GM12878 (cell line): Measurements from ENCODE around the gene TCF20. TPM values are rescaled to one million over a fixed set of nuclear protein-coding genes. Genes with fewer than 3 reads are reported as not detected.

Source experiments
- ATAC-seq: fragments of 200-7000 bp; cut with Tn5 transposase; 3 replicates; pipeline ENCODE4 v1.9.1; 2020; ENCODE audit warnings: mild to moderate bottlenecking, moderate library complexity
- BruUV-seq: library from RNA; stranded (reverse); fragments of 400-500 nt; replicated peaks from 2 replicates; lab custom pipeline; 2021; lab: Mats Ljungman, UMichigan
- CTCF ChIA-PET: fragments of 300-600 bp; sonication (Branson Sonifier 250); formaldehyde crosslinking; extraction: SDS; loops from one replicate; lab custom pipeline; 2021; ENCODE audit warnings: inconsistent platforms; lab: Yijun Ruan, JAX
- POLR2A ChIA-PET: fragments of 350-600 bp; formaldehyde crosslinking; extraction: SDS; loops from one replicate; lab custom pipeline; 2021; ENCODE audit warnings: inconsistent platforms; lab: Charles Lee
- RAD21 ChIA-PET: fragments of 300-600 bp; sonication (Branson Sonifier 250); formaldehyde crosslinking; loops from one replicate; lab custom pipeline; 2023; ENCODE audit warnings: antibody characterized with exemption; ENCODE audit not compliant: unreplicated experiment; lab: Charles Lee
- SMC1A ChIA-PET: fragments of 300-600 bp; sonication (Branson Sonifier 250); formaldehyde crosslinking; loops from one replicate; lab custom pipeline; 2023; ENCODE audit not compliant: unreplicated experiment, uncharacterized antibody; lab: Charles Lee
- DNase-seq: peaks from one replicate; pipeline ENCODE4 v3.0.0-alpha.2; 2011; ENCODE audit warnings: low read depth, low spot score
- FAIRE-seq: peaks from 3 replicates; lab custom pipeline; 2011; peaks lifted over from hg19 to GRCh38; lab: Jason Lieb, UNC
- H2AFZ ChIP-seq: 2 replicates; pipeline ENCODE4 v1.6.0; 2011; ENCODE audit warnings: low read depth, low read length, control low read depth; ENCODE audit not compliant: control insufficient read depth
- H3K27ac ChIP-seq: 2 replicates; pipeline ENCODE4 v1.5.1; 2011; ENCODE audit warnings: control low read depth; ENCODE audit not compliant: control insufficient read depth, insufficient read depth
- H3K27me3 ChIP-seq, 2 experiments: replicated peaks in 1 of 2; 2 replicates each; pipeline versions ENCODE4 v1.6.0 to v1.6.1; 2011; ENCODE audit warnings: low read length in 1 of 2; ENCODE audit not compliant: control insufficient read depth in 2 of 2, insufficient read depth in 2 of 2
- H3K36me3 ChIP-seq, 2 experiments: 2 replicates each; pipeline ENCODE4 v1.5.1; 2011; ENCODE audit warnings: low read length in 1 of 2; ENCODE audit not compliant: control insufficient read depth in 2 of 2, insufficient read depth in 2 of 2
- H3K4me1 ChIP-seq: 2 replicates; pipeline ENCODE4 v1.6.1; 2011; ENCODE audit warnings: mild to moderate bottlenecking, low read length, moderate library complexity, mixed read lengths; ENCODE audit not compliant: control insufficient read depth, insufficient read depth
- H3K4me2 ChIP-seq: 2 replicates; pipeline ENCODE4 v1.6.0; 2011; ENCODE audit warnings: control low read depth; ENCODE audit not compliant: control insufficient read depth, insufficient read depth
- H3K4me3 ChIP-seq: fragments of 200-600 bp; sonication (generic); 2 replicates; pipeline ENCODE4 v1.5.1; 2016
- H3K79me2 ChIP-seq: 2 replicates; pipeline ENCODE4 v1.6.0; 2011; ENCODE audit warnings: low read length; ENCODE audit not compliant: control insufficient read depth, insufficient read depth
- H3K9ac ChIP-seq: 2 replicates; pipeline ENCODE4 v1.8.0; 2011; ENCODE audit warnings: low read length, control low read depth, mixed read lengths; ENCODE audit not compliant: control insufficient read depth, insufficient read depth
- H3K9me3 ChIP-seq: replicated peaks from 3 replicates; pipeline ENCODE4 v1.5.1; 2011; ENCODE audit warnings: mild to moderate bottlenecking, low read length; ENCODE audit not compliant: control insufficient read depth, insufficient read depth
- H4K20me1 ChIP-seq: 2 replicates; pipeline ENCODE4 v1.6.0; 2011; ENCODE audit not compliant: control insufficient read depth, insufficient read depth
- ATF2 ChIP-seq: IDR thresholded peaks from 2 replicates; pipeline ENCODE4 v1.6.1; 2012; ENCODE audit warnings: low read length, inconsistent platforms
- CHD4 ChIP-seq: fragments of 200-600 bp; sonication (generic); IDR thresholded peaks from 2 replicates; pipeline ENCODE4 v1.6.1; 2016; ENCODE audit warnings: mild to moderate bottlenecking
- JUND ChIP-seq: IDR thresholded peaks from 2 replicates; pipeline ENCODE4 v1.6.1; 2012; ENCODE audit warnings: low read depth, mild to moderate bottlenecking, low read length, improper control_type of control experiment, moderate library complexity
- KLF5 ChIP-seq: fragments of 450-650 bp; IDR thresholded peaks from 2 replicates; pipeline ENCODE4 v1.6.1; 2014; ENCODE audit warnings: mild to moderate bottlenecking; ENCODE audit not compliant: partially characterized antibody
- PAX8 ChIP-seq: fragments of 450-650 bp; IDR thresholded peaks from 2 replicates; pipeline ENCODE4 v1.6.1; 2017; ENCODE audit warnings: mild to moderate bottlenecking, moderate library complexity
- SP1 ChIP-seq: IDR thresholded peaks from one replicate; pipeline ENCODE4 v1.6.1; 2011; ENCODE audit warnings: low read depth, low read length
- SREBF1 ChIP-seq: IDR thresholded peaks from 2 replicates; pipeline ENCODE4 v1.6.1; 2012; ENCODE audit warnings: mild to moderate bottlenecking, low read length
- TAF1 ChIP-seq: IDR thresholded peaks from 2 replicates; pipeline ENCODE4 v1.6.1; 2011; ENCODE audit warnings: mild to moderate bottlenecking, low read depth, low read length, borderline replicate concordance
- TCF12 ChIP-seq: IDR thresholded peaks from 2 replicates; pipeline ENCODE4 v1.6.1; 2011; ENCODE audit warnings: low read depth, mild to moderate bottlenecking, low read length
- WGBS: methylation state at CpG from one replicate; pipeline ENCODE4 v1.1.6; 2016; ENCODE audit warnings: low lambda C conversion rate; ENCODE audit not compliant: insufficient replicate concordance, insufficient coverage; ENCODE audit errors: missing lambda C conversion rate; 5-methylcytosine and 5-hydroxymethylcytosine counted together
- in situ Hi-C: fragments of 300-500 bp; cut with MboI; formaldehyde crosslinking; loops from 9 replicates; pipeline ENCODE4 v1.14.3; 2018; ENCODE audit warnings: mixed read lengths
- intact Hi-C: fragments of 100-400 bp; cut with micrococcal nuclease; formaldehyde crosslinking; loops from one replicate; pipeline ENCODE4 v1.14.2; 2022; ENCODE audit not compliant: unreplicated experiment
- polyA plus RNA-seq, 11 experiments: library from polyadenylated mRNA; depleted of rRNA in 4 of 11; unstranded in 6 of 11; stranded (reverse) in 5 of 11; fragments of >200 nt; fragmentation: Nextera tagmentation in 4 of 11; fragmentation: Illumina TruSeq in 1 of 11; extraction: Ambion mirVana in 4 of 11; extraction: Trizol in 1 of 11; gene quantifications; 1 replicate in 1 of 11; 2 replicates in 10 of 11; pipeline versions ENCODE4 v1.2.1 to v1.2.3, GENCODE V29; 2011 to 2016; ENCODE audit warnings: inconsistent platforms in 2 of 11, missing spikeins in 2 of 11, low read depth in 1 of 11
- total RNA-seq, 4 experiments: library from RNA; depleted of rRNA in 3 of 4; stranded (reverse); fragments of >200 nt in 3 of 4; fragmentation: Illumina TruSeq in 1 of 4; extraction: Trizol in 1 of 4; gene quantifications; 2 replicates each; pipeline versions ENCODE4 v1.2.1 to v1.2.3, GENCODE V29; 2013 to 2021

Gene TCF20
- total and polyA plus RNA-seq, 10 of the 15 experiments (the other 5 are each of a cell fraction or from before 2014, with no cell fraction given), result 0.64 to 52.9 (median 22.6) TPM

GRCh38 chr22:42263944-42264343 is 6.5 kb downstream of the TCF20 start:
- 88% methylated on average over 5 of the region's 5 CpGs for WGBS
- ATAC-seq, result no peak
- Histone ChIP-seq H3K27ac (no peak overlapping the region), H3K9ac (no peak overlapping the region), H3K9me3 (no peaks in the 10 kb centered on the region), H3K4me2 (peak overlapping the region; percentile 32), H3K36me3 (0 out of 4 replicates have a peak, but pooled peaks cover 0 to 2% of the 10 kb centered on the region in 2 experiments), H3K4me1 (peaks cover 18% of the 10 kb centered on the region), H2AFZ (no peak overlapping the region), H3K27me3 (no peaks in the 10 kb centered on the region), H3K79me2 (peaks cover 92% of the 10 kb centered on the region), H4K20me1 (peaks cover 3% of the 10 kb centered on the region; the same call in 1 of the 2 replicates), H3K4me3 (no peak overlapping the region)
- in situ Hi-C loops, result no loop called here
- no TSS peak for BruUV-seq
- CTCF ChIA-PET, result interaction anchor here (1.1 to 3.5 kb wide), 4 partner anchors 14 to 94 kb away, joined by 3 to 12 read pairs (median 4); no protein-coding TSS in a partner anchor
- POLR2A ChIA-PET, result interaction anchor here (0.5 to 1.8 kb wide), 3 partner anchors 10 to 340 kb away, joined by 3 to 7 read pairs (median 3); no protein-coding TSS in a partner anchor
- intact Hi-C loops, result no loop called here
- FAIRE-seq, result no peak
- no peak for DNase-seq
- TF ChIP-seq PAX8, result no peak
- TF ChIP-seq SP1, result no peak
- no peak for TF ChIP-seq KLF5
- no peak for TF ChIP-seq JUND
- no peak for TF ChIP-seq CHD4
- TF ChIP-seq TCF12, result no peak
- no peak for TF ChIP-seq TAF1
- TF ChIP-seq ATF2, result no peak
- no peak for TF ChIP-seq SREBF1
- RAD21 ChIA-PET, result interaction anchor here (1.0 kb wide), 1 partner anchor 16 kb away, joined by 3 read pairs; no protein-coding TSS in a partner anchor
- SMC1A ChIA-PET, result interaction anchor here (1.0 to 1.9 kb wide), 4 partner anchors 47 to 94 kb away, joined by 3 to 10 read pairs (median 4); no protein-coding TSS in a partner anchor
